Esophagus squamous epithelium (tissue), 4 donors: ENCODE data around the gene GNA14.

Experiments
- POLR2A ChIP-seq, 4 donors: fragments of 450-650 bp; IDR thresholded peaks; one replicate each; pipeline ENCODE4 v1.6.1; 2017; ENCODE audit warnings: antibody characterized with exemption in 4 of 4, mild to moderate bottlenecking in 4 of 4, moderate library complexity in 3 of 4
- TF ChIP-seq, protein P1 (sequence below), 6 experiments: fragments of 450-650 bp in 4 of 6; fragments of 200-600 bp in 2 of 6; sonication (generic) in 2 of 6; IDR thresholded peaks; one replicate each; pipeline ENCODE4 v1.5.1; 2016 to 2019; ENCODE audit warnings: antibody characterized with exemption in 6 of 6, mild to moderate bottlenecking in 4 of 6, moderate library complexity in 4 of 6

DNA sequence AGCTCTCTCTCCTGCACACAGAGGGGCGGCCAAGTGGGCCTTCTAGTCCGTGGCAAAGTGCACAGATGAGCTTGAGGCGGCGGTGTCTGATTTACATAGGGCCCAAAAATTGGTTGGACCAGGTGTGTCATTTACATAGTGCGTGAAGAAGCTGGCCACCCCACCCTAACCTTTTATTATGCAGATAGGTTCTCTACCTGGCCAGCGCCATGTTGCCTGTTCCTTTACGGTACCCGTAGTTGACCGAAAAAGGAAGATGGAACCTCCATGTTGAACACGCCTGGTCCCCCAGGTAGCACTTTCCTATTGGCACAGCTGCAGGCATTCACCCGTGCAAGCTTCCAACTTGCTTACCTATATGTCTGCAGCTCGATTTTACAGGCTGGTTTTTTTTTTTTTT, 61.5 kb downstream of the GNA14 start:
- TF ChIP-seq, protein P1, sequence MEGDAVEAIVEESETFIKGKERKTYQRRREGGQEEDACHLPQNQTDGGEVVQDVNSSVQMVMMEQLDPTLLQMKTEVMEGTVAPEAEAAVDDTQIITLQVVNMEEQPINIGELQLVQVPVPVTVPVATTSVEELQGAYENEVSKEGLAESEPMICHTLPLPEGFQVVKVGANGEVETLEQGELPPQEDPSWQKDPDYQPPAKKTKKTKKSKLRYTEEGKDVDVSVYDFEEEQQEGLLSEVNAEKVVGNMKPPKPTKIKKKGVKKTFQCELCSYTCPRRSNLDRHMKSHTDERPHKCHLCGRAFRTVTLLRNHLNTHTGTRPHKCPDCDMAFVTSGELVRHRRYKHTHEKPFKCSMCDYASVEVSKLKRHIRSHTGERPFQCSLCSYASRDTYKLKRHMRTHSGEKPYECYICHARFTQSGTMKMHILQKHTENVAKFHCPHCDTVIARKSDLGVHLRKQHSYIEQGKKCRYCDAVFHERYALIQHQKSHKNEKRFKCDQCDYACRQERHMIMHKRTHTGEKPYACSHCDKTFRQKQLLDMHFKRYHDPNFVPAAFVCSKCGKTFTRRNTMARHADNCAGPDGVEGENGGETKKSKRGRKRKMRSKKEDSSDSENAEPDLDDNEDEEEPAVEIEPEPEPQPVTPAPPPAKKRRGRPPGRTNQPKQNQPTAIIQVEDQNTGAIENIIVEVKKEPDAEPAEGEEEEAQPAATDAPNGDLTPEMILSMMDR (IDR thresholded peaks at IDR 0.05): no peak
- no peak for TF ChIP-seq POLR2A (IDR thresholded peaks at IDR 0.05)
